ENCODE results near the gene KRTAP5-10. TPM values are rescaled to one million over a fixed set of nuclear protein-coding genes. Genes with fewer than 3 reads are reported as not detected.
"Not testable (repeated sequence)": the region's sequence is repeated elsewhere in the genome, so short reads cannot be mapped to it uniquely, and the experiment has no call there.

KRTAP5-10 gene
- total RNA-seq, 3 donors from 2014 or later, result not detected

GRCh38 chr11:71525938-71526495 lies 39.3 kb upstream of the KRTAP5-10 start:
- H3K9me3 ChIP-seq, result peaks cover 7 to 13% of the 10 kb centered on the region in 2 donors
- H3K27ac ChIP-seq, result no peak overlapping the region
- no peaks in the 10 kb centered on the region for H3K27me3 ChIP-seq
- TF ChIP-seq POLR2AphosphoS5 (IDR thresholded peaks at IDR 0.05) (no peak), POLR2A (IDR thresholded peaks at IDR 0.05) (no peak)
- TF ChIP-seq, protein P1, sequence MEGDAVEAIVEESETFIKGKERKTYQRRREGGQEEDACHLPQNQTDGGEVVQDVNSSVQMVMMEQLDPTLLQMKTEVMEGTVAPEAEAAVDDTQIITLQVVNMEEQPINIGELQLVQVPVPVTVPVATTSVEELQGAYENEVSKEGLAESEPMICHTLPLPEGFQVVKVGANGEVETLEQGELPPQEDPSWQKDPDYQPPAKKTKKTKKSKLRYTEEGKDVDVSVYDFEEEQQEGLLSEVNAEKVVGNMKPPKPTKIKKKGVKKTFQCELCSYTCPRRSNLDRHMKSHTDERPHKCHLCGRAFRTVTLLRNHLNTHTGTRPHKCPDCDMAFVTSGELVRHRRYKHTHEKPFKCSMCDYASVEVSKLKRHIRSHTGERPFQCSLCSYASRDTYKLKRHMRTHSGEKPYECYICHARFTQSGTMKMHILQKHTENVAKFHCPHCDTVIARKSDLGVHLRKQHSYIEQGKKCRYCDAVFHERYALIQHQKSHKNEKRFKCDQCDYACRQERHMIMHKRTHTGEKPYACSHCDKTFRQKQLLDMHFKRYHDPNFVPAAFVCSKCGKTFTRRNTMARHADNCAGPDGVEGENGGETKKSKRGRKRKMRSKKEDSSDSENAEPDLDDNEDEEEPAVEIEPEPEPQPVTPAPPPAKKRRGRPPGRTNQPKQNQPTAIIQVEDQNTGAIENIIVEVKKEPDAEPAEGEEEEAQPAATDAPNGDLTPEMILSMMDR (IDR thresholded peaks at IDR 0.05), result no peak
- H3K4me1 ChIP-seq, result no peaks in the 10 kb centered on the region
- intact Hi-C loops (cut with DNase I; ENCODE audit: low total_unique reads), result no loop called here
- H3K4me3 ChIP-seq, result no peak overlapping the region
- no peaks in the 10 kb centered on the region for H3K36me3 ChIP-seq
- DNase-seq (ENCODE audit: low spot score in 2 of 2), result peak in 1 of 2 donors; percentile 10

DNA sequence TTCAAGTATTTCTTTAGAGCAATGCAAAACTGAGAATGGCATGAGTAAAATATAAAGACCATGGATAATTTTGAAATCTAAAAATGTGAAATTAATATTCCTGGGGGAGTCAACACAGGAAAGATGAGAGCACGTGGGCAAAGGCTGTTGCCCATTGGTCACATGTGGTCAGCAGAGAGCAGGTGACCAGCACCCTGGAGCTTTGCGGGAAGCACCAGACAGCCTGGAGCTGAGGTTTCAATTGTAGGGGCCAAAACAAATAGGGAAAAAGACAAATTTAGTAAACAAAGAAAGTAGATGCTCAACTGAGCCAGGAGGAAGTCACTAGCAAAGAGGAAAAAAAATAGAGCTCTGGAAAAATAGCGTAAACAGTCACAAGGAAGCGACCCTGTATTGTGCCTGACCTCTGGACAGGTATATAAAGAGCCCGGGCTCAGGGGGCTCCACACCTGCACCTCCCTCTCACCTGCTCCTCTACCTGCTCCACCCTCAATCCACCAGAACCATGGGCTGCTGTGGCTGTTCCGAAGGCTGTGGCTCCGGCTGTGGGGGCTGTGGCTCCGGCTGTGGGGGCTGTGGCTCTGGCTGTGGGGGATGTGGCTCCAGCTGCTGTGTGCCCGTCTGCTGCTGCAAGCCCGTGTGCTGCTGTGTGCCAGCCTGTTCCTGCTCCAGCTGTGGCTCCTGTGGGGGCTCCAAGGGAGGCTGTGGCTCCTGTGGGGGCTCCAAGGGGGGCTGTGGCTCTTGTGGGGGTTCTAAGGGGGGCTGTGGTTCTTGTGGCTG lies 38.4 kb upstream of the KRTAP5-10 start, which contains the start of gene KRTAP5-7:
Gene KRTAP5-7, plus strand, starts transcription at position 472 of the 780 bp plus-strand sequence. Its CDS starts 34 bp downstream, at position 506.
- H3K36me3 ChIP-seq; H3K4me1 ChIP-seq; H3K4me3 ChIP-seq; H3K27me3 ChIP-seq; intact Hi-C loops (cut with DNase I; ENCODE audit: low total_unique reads); H3K27ac ChIP-seq: not testable (repeated sequence)
- H3K9me3 ChIP-seq, result peaks cover 7 to 13% of the 10 kb centered on the region in 2 donors
- DNase-seq (ENCODE audit: low spot score in 2 of 2), result peak in 1 of 2 donors; percentile 3

DNA sequence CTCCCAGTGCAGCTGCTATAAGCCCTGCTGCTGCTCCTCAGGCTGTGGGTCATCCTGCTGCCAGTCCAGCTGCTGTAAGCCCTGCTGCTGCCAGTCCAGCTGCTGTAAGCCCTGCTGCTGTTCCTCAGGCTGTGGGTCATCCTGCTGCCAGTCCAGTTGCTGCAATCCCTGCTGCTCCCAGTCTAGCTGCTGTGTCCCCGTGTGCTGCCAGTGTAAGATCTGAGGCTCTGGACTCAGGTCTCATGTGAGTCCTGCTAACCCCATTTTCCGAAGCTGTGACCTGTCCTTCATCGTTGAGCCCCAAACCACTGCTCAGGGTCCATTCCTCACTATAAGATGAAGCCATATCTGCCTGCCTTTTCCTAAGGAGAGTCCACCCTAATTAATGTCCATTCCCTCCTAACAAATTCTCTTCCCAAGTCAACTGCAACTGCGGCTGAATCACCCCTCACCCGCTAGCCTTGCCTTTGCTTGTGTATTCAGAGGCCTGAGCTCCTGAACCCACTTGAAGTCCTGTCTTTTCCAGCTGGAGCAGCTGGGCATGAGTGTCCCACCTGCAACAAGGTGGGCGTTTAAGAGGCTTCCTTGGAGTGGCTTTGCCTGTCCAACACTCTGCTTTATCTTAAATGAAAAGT lies 37.7 kb upstream of the KRTAP5-10 start:
- Histone ChIP-seq H3K4me1 (no peaks in the 10 kb centered on the region), H3K27ac (no peak overlapping the region), H3K27me3 (no peaks in the 10 kb centered on the region), H3K4me3 (no peak overlapping the region), H3K9me3 (peaks cover 7 to 13% of the 10 kb centered on the region in 2 donors), H3K36me3 (no peaks in the 10 kb centered on the region)
- DNase-seq (ENCODE audit: low spot score in 2 of 2), result no peak
- TF ChIP-seq POLR2A (IDR thresholded peaks at IDR 0.05), result no peak
- TF ChIP-seq POLR2AphosphoS5 (IDR thresholded peaks at IDR 0.05), result no peak
- TF ChIP-seq, protein P1 (IDR thresholded peaks at IDR 0.05), result no peak
- intact Hi-C loops (cut with DNase I; ENCODE audit: low total_unique reads), result no loop called here

DNA sequence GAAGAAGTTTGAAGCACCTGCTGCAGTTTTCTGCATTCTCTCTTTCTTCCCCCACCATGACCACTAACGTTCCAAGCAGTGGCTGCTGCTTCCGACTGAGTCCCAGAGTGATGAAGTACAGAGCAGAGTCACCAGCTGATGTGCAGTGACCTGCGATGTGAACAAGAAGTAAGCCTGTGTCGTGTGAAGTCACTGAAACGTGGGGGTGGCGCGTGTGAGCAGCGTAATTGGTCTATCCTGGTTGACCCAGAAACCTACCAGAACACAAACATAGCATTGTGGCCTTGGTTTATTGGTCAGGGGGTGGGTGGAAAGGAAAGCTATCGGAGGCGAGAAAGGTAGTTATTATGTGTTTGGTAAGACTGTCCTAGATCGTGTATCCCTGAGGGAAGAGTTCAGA lies 34.8 kb upstream of the KRTAP5-10 start:
- peaks cover 3% of the 10 kb centered on the region in 2 donors for H3K9me3 ChIP-seq
- H3K27ac ChIP-seq, result no peak overlapping the region
- TF ChIP-seq POLR2AphosphoS5 (IDR thresholded peaks at IDR 0.05), result no peak
- no peak for TF ChIP-seq POLR2A (IDR thresholded peaks at IDR 0.05)
- TF ChIP-seq, protein P1 (IDR thresholded peaks at IDR 0.05), result no peak
- intact Hi-C loops (cut with DNase I; ENCODE audit: low total_unique reads), result no loop called here
- H3K27me3 ChIP-seq, result no peaks in the 10 kb centered on the region
- H3K36me3 ChIP-seq, result no peaks in the 10 kb centered on the region
- H3K4me1 ChIP-seq, result no peaks in the 10 kb centered on the region
- no peak overlapping the region for H3K4me3 ChIP-seq
- no peak for DNase-seq (ENCODE audit: low spot score in 2 of 2)

DNA sequence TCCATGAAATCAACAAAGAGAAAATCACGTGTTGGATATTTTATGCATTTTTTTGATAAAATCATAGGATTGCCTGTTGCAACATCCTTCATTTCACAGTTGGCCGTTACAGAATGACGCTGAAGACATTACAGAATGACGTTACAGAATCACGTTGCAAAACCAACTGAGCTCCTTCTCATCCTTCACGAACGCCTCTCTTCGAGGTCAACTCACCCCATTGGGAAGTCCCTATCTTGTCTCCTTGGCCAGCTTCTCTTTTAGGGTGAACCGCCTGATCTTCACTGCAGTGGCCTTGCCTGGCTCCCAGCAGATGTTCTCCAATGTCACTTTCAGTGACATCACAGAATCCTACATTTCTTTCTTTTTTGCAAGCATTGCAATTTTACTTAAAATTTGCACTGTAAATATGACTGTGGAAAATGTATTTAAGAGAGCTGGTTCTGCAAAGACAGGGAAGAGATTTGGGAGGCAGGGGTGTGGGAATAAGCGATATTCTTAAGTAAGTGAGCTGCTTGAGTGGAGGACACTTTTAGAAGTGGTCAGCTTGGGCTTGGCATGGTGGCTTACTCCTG lies 33.2 kb upstream of the KRTAP5-10 start:
- DNase-seq (ENCODE audit: low spot score in 2 of 2), result no peak
- TF ChIP-seq POLR2A (IDR thresholded peaks at IDR 0.05), result no peak
- TF ChIP-seq POLR2AphosphoS5 (IDR thresholded peaks at IDR 0.05), result no peak
- TF ChIP-seq, protein P1 (IDR thresholded peaks at IDR 0.05), result no peak
- intact Hi-C loops (cut with DNase I; ENCODE audit: low total_unique reads), result no loop called here
- no peak overlapping the region for H3K27ac ChIP-seq
- H3K27me3 ChIP-seq, result no peaks in the 10 kb centered on the region
- H3K4me1 ChIP-seq, result no peaks in the 10 kb centered on the region
- H3K36me3 ChIP-seq, result no peaks in the 10 kb centered on the region
- no peak overlapping the region for H3K4me3 ChIP-seq
- no peaks in the 10 kb centered on the region for H3K9me3 ChIP-seq

GRCh38 chr11:71534711-71535608 lies 30.4 kb upstream of the KRTAP5-10 start:
- intact Hi-C loops (cut with DNase I; ENCODE audit: low total_unique reads); H3K27me3 ChIP-seq; H3K27ac ChIP-seq; H3K9me3 ChIP-seq; H3K36me3 ChIP-seq; H3K4me1 ChIP-seq; H3K4me3 ChIP-seq; DNase-seq (ENCODE audit: low spot score in 2 of 2): not testable (repeated sequence)

Data from breast epithelium (tissue), 4 donors.